HL-60 (cell line): Measurements from ENCODE around the gene TTC13.

Source experiments
- DNase-seq, 2 experiments: peaks; one replicate each; pipeline ENCODE4 v3.0.0-alpha.2; 2010 to 2020; ENCODE audit warnings: low read depth in 1 of 2, low spot score in 1 of 2
- H3K27ac ChIP-seq: fragments of 250-450 bp; sonication (Bioruptor Pico); replicated peaks from 2 replicates; pipeline ENCODE4 v1.5.1; 2020; ENCODE audit warnings: mild to moderate bottlenecking, moderate library complexity
- H3K27me3 ChIP-seq: fragments of 250-450 bp; sonication (Bioruptor Pico); 2 replicates; pipeline ENCODE4 v1.5.1; 2021; ENCODE audit warnings: mild to moderate bottlenecking, moderate library complexity; ENCODE audit not compliant: insufficient read depth, poor library complexity, severe bottlenecking
- H3K4me3 ChIP-seq: replicated peaks from 2 replicates; pipeline ENCODE4 v1.5.1; 2011; ENCODE audit warnings: mild to moderate bottlenecking, control low read depth, low read length; ENCODE audit not compliant: insufficient read depth
- CTCF ChIP-seq: IDR thresholded peaks from one replicate; pipeline ENCODE4 v1.5.1; 2011; ENCODE audit warnings: low read length, control low read depth, inconsistent platforms; ENCODE audit not compliant: insufficient read depth
- GABPA ChIP-seq: IDR thresholded peaks from 2 replicates; pipeline ENCODE4 v1.6.1; 2012; ENCODE audit warnings: low read depth
- POLR2AphosphoS5 ChIP-seq: IDR thresholded peaks from 2 replicates; pipeline ENCODE4 v1.6.1; 2012; ENCODE audit warnings: low read depth
- REST ChIP-seq: IDR thresholded peaks from 2 replicates; pipeline ENCODE4 v1.6.1; 2012; ENCODE audit warnings: low read depth; ENCODE audit not compliant: insufficient replicate concordance
- SPI1 ChIP-seq: IDR thresholded peaks from 2 replicates; pipeline ENCODE4 v1.6.1; 2012; ENCODE audit warnings: low read depth, mild to moderate bottlenecking, borderline replicate concordance

The TTC13 gene

GRCh38 chr1:230894032-230894431, 84.6 kb downstream of the TTC13 start:
- no peak for DNase-seq
- H3K27me3 ChIP-seq = no peaks in the 10 kb centered on the region
- H3K27ac ChIP-seq = no peak overlapping the region
- TF ChIP-seq SPI1 (no peak), POLR2AphosphoS5 (no peak), CTCF (no peak), REST (no peak), GABPA (no peak)
- no peak overlapping the region for H3K4me3 ChIP-seq

GRCh38 chr1:230892018-230892491, 86.6 kb downstream of the TTC13 start:
- no peaks in the 10 kb centered on the region for H3K27me3 ChIP-seq
- no peak overlapping the region for H3K4me3 ChIP-seq
- no peak overlapping the region for H3K27ac ChIP-seq
- TF ChIP-seq REST (no peak), CTCF (no peak), SPI1 (no peak), POLR2AphosphoS5 (no peak), GABPA (no peak)
- DNase-seq = no peak

GRCh38 chr1:230891413-230891812, 87.2 kb downstream of the TTC13 start:
- no peak overlapping the region for H3K27ac ChIP-seq
- DNase-seq = no peak
- H3K27me3 ChIP-seq = no peaks in the 10 kb centered on the region
- no peak overlapping the region for H3K4me3 ChIP-seq
- TF ChIP-seq CTCF = no peak
- TF ChIP-seq REST = no peak
- TF ChIP-seq POLR2AphosphoS5 = no peak
- no peak for TF ChIP-seq SPI1
- TF ChIP-seq GABPA = no peak
